GM21619 (cell line): ENCODE results near the gene ANKRD6.
"Not testable (repeated sequence)": the region's sequence is repeated elsewhere in the genome, so short reads cannot be mapped to it uniquely, and the experiment has no call there.

ENCODE experiments used
- ATAC-seq: cut with Tn5 transposase; IDR thresholded peaks from one replicate; pipeline ENCODE4 v1.9.1; 2021; ENCODE audit not compliant: unreplicated experiment

ANKRD6 gene

GRCh38 chr6:89432875-89433251 is at the start of gene ANKRD6:
ANKRD6 (plus strand) TSS chr6:89433152; CDS start chr6:89566977, 133,825 bp downstream.
- ATAC-seq = peak; percentile 88

- peak; percentile 40 for ATAC-seq
These were observed 47.7 kb upstream of the ANKRD6 start for GRCh38 chr6:89385156-89385667.

- no peak for ATAC-seq
These were observed 47.1 kb upstream of the ANKRD6 start for GRCh38 chr6:89385846-89386245.

GRCh38 chr6:89386917-89387491 is 45.9 kb upstream of the ANKRD6 start:
- ATAC-seq = peak; percentile 22

- ATAC-seq = peak; percentile 90
These were observed 45.3 kb upstream of the ANKRD6 start for GRCh38 chr6:89387516-89388201.

GRCh38 chr6:89388846-89389245 is 44.1 kb upstream of the ANKRD6 start:
- ATAC-seq = no peak

- ATAC-seq = no peak
These were observed 40.1 kb upstream of the ANKRD6 start for GRCh38 chr6:89392823-89393222.

GRCh38 chr6:89393659-89394058 is 39.3 kb upstream of the ANKRD6 start:
- no peak for ATAC-seq

- ATAC-seq = not testable (repeated sequence)
These were observed 35.1 kb upstream of the ANKRD6 start for GRCh38 chr6:89397884-89398283.

GRCh38 chr6:89398762-89399525 is 34.0 kb upstream of the ANKRD6 start:
- no peak for ATAC-seq

GRCh38 chr6:89400050-89400449 is 32.9 kb upstream of the ANKRD6 start:
- ATAC-seq = no peak

- no peak for ATAC-seq
These were observed 32.0 kb upstream of the ANKRD6 start for GRCh38 chr6:89400912-89401399.

GRCh38 chr6:89402776-89403175 is 30.2 kb upstream of the ANKRD6 start:
- no peak for ATAC-seq

GRCh38 chr6:89404512-89404911 is 28.4 kb upstream of the ANKRD6 start:
- ATAC-seq = no peak

- no peak for ATAC-seq
These were observed 26.8 kb upstream of the ANKRD6 start for GRCh38 chr6:89406141-89406540.

GRCh38 chr6:89409461-89410035 is 23.4 kb upstream of the ANKRD6 start:
- no peak for ATAC-seq

GRCh38 chr6:89410231-89410761 is 22.7 kb upstream of the ANKRD6 start:
- ATAC-seq = no peak

GRCh38 chr6:89410788-89411144 is 22.2 kb upstream of the ANKRD6 start:
- no peak for ATAC-seq

- ATAC-seq = peak; percentile 41
These were observed 21.5 kb upstream of the ANKRD6 start for GRCh38 chr6:89411145-89412070.
